ENCODE data around the gene ZSWIM5.
"Not testable (repeated sequence)": the region's sequence is repeated elsewhere in the genome, so short reads cannot be mapped to it uniquely, and the experiment has no call there.

DNA sequence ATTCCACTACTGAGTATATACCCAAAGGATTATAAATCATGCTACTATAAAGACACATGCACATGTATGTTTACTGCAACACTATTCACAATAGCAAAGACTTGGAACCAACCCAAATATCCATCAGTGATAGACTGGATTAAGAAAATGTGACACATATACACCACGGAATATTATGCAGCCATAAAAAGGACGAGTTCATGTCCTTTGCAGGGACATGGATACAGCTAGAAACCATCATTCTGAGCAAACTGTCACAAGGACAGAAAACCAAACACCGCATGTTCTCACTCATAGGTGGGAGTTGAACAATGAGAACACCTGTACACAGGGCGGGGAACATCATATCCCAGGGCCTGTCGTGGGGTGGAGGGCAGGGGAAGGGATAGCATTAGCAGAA, 104.9 kb downstream of the ZSWIM5 start:
- TF ChIP-seq, protein P1, sequence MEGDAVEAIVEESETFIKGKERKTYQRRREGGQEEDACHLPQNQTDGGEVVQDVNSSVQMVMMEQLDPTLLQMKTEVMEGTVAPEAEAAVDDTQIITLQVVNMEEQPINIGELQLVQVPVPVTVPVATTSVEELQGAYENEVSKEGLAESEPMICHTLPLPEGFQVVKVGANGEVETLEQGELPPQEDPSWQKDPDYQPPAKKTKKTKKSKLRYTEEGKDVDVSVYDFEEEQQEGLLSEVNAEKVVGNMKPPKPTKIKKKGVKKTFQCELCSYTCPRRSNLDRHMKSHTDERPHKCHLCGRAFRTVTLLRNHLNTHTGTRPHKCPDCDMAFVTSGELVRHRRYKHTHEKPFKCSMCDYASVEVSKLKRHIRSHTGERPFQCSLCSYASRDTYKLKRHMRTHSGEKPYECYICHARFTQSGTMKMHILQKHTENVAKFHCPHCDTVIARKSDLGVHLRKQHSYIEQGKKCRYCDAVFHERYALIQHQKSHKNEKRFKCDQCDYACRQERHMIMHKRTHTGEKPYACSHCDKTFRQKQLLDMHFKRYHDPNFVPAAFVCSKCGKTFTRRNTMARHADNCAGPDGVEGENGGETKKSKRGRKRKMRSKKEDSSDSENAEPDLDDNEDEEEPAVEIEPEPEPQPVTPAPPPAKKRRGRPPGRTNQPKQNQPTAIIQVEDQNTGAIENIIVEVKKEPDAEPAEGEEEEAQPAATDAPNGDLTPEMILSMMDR (IDR thresholded peaks at IDR 0.05): not testable (repeated sequence)
- not testable (repeated sequence) for TF ChIP-seq POLR2A (IDR thresholded peaks at IDR 0.05)

Measured in body of pancreas (tissue), 4 donors.